Ramos (cell line): Measurements from ENCODE around the gene PITPNM3.

Source experiments
- in situ Hi-C: fragments of 300-500 bp; cut with MboI; formaldehyde crosslinking; loops from one replicate; pipeline ENCODE4 v1.14.3; 2022; ENCODE audit warnings: low sequenced_read_pairs; ENCODE audit not compliant: unreplicated experiment

The PITPNM3 gene

DNA sequence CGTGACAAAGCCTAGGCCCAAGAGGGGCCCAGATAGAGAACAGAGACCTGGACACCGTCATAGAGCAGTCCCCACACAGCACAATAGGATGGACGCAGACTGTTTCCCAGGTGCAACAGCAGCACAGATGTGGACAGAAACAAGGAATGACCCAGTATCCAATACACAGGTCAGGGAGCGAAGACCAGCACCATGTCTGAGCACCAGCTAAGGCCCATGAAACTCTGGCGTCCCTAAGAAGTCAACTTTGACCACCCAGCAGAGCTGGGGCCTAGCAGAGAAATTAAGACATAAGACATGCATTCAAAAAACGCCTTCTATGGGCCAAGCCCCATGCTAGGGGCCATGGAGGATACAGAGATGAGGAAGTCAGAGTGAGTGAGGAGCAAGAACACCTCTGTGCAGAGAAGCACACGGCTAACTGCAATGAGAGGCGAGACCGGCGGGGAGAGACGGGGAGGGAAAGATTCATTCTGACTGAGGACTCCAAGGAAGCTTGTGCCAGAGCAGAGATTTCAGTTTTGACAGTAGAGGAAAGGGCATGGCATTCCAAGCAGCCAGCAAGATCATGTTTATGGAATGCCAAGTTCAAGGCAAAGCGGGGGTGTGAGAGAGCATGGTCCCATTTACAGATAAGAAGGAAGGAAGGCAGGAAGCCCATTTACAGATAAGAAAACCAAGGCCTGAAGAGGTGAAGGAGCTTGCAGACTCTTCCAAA lies 50.8 kb downstream of the PITPNM3 start:
- in situ Hi-C loops = no loop called here

DNA sequence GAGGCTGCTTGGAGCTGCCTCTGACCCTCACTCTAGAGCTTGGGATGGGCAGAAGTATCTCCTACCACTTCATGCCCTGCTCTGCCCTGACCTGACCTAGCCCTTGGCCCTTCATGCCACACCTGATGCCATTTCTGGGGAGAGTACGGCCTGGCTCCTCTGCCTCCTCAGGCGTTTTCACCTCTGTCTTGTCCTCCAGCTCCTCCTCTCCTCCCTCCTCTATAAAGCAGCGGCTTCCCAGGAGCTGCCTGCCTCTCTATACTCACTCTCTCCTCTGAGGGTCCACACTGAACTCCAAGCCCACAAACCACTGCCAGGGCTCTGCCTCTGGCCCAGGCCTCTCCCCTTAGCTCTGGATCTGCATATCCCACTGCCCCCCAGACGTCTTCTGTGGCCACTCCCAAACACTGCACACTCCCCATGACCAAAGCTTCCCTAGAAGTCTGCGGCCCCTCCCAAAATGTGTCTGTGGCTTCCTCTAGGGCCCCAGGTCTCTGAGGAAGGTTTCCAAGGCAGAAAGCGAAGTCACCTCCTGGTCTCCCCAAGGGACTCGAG lies 52.6 kb downstream of the PITPNM3 start:
- in situ Hi-C loops = no loop called here

DNA sequence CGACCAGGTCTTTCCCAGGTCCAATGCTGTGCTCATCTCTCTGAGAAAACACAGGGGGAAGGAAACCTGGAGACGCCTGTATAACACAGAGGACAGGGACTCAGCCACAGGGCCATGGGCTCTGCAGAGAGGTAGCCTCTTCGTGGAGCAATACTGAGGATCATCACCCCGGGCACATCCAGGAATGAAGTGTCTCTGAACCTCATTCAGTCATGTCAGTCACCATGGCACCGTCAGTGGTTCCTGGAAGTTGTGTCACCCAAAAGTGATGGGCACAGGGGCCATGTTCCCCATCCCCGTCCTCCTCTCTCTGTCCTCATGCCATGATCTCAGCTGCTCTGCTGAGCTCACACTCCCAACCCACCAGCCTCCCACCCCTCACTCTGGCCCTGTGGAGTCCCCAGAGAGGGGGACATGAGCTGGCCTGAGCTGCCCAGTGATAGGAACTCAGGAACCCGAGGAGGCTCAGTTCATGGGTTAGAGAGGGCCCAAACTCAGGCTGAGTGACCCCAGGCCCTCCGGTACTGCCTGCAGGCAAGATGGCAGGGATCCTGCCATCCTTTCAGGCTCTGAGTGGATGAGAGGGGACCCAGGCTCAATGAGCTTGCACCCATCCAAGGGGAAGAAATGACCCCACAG lies 53.4 kb downstream of the PITPNM3 start:
- in situ Hi-C loops = no loop called here

DNA sequence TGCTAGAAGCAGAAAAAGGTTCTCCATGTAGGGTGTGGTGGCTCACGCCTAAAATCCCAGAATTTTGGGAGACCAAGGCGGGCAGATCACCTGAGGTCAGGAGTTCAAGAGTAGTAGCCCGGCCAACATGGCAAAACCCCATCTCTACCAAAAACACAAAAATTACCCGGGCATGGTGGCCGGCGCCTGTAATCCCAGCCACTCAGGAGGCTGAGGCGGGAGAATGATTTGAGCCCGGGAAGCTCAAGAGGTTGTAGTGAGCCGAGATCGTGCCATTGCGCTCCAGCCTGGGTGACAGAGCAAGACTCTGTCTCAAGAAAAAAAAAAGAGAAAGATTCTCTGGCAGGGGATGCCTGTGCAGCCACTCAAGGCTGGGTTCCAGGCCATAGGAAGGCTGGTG lies 54.2 kb downstream of the PITPNM3 start:
- in situ Hi-C loops = no loop called here

DNA sequence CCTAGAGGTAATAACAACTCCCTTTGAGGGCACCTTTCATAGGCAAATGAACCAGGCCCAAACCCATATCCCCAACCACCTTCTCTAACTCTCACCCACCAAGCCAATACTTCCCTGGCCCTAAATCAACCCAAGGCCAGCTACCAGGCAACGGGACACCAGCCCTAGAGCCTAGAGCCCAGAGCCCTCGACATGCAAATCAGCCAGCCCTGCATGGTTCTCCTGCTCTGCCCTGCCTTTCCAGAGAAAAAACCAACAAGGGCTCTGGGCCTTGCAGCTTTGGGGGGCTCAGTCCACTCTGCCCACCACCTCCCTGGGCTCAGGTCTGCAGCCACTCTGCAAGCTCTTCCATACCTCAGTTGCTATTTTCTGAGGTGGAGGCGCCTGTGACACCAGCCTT lies 55.0 kb downstream of the PITPNM3 start:
- in situ Hi-C loops = no loop called here

DNA sequence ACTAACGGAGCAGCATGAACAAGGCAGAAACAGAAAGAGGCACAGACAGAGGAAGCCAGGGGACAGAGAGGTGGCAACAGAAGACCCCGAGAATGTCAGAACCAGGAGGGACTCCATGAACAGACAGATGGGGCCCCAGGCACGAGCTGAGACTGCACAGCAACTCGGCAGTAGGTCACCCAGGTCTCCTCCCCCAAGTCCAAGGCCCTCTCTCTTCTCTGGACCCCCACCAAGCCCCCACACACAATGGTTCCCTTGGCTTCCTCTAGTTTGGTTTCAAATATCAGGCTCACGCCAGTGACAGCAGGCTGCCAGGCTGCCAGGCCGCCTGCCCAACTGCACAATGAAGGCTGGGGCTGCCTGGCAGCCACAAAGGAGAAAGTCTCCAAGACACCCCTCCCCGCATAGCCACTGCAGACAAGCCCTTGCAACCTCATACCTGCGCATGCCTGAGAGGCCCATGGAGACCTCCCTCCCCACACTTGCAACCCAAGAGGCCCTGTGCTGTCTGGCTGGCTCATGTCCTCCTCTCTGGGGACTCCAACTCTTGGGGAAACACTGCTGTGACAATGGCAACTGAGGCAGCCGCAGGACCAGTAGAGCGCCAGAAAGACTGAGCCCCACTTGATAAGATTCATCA lies 57.3 kb downstream of the PITPNM3 start:
- in situ Hi-C loops = no loop called here

DNA sequence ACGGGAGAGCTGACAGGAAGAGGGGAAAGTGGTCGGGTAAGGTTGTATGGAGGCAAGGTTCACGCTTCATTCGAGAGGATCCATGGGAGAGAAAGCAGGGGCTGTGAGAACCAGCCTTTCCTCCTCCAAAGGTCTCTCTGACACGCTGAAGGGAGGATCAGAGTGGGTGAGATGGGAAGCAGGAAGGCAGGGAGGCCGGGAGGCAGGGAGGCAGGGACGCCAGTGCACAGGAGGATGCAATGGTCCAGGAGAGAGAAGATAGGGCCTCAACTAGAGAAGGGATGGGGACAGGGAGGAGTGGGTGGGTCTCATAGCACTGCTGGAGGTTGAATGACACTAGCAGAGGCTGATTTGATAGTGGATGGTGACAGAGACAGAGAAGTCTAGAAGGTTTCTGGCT lies 58.0 kb downstream of the PITPNM3 start:
- in situ Hi-C loops = no loop called here

DNA sequence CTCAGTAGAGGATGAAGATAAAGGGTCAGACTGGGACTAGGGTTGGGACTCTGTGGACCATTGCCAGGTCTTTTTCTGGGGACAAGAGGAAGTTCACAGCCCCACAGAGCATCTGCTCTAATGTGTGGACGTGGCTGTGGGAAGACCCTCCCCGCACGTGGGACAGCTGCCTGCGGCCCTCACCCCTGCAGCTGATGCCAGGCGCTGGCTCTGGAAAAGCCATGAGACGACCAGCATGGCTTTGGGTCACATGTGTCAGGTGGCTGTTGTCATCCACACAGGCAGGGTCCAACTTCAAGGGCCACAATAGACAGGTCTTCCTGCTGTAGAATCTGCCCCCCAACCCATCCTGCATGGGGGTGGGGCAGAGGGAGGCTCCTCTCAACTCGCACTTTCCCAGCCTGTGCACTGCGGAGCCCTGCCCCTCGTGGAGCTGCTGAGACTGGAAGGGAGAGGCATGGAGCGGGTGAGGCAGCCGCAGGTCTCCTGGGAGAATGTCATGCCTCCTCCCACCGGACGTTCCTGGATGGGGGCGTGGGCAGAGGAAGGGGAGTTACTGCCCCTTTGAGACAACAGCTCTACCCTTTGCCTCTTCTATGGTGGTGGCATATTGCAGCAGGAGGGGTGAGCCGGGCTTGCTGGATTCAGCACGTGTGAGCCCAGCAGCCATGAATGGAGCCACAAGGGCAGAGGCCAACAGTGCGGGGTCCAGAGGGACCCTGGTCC lies 58.7 kb downstream of the PITPNM3 start:
- in situ Hi-C loops = no loop called here

DNA sequence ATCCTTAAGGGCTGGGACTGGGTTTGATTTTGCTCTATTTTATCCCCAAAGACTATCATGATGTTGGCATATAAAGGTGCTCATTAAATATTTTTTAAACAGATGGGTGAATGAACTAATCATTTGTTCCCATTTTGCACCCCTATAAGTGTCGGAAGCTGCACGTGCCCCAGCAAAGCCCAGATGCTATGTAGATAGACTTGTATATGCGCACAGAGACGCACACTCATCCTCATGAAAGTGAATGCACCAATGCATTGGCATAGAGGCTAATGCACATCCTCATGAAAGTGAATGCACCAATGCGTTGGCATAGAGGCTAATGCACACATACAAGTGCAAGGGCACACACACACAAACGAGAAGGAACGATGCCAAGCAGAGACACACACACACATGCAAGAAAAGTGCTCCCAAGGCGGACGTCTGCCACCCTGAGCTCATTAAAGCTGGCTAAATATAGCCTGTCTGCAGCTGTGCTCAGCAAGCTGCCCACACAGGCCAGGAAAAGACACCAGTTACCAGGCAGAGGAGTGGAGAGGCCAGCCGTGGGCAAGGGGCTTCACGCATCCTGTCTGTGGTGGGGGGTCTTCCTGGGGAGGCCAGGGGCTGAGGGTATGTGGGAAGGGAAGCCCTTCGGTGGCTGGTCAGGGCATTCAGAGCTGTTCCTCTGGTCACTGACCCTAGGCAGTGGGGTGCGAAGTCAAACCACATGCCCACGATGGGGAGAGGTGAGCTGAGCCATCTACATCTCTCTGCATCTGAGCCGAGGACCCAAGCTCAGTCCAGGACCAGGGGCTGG lies 59.5 kb downstream of the PITPNM3 start:
- in situ Hi-C loops = no loop called here

DNA sequence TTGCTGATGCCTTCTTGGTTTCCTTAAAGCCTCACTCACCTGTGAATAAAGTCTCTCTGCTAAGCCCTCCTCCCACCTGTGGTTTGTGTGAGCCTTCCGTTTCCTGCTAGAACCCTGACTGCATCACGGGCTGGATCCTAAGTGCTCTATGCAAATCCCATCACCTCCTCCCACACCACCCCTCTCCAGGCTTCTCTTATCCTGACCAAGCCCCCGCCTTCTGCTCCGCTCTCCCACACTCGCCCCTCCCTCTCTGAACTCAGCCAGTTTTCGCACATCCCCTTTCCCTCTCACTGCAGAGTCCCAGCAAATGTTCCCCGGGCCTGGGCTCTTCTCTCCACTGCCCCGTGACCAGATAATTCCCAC lies 60.3 kb downstream of the PITPNM3 start:
- in situ Hi-C loops = no loop called here

DNA sequence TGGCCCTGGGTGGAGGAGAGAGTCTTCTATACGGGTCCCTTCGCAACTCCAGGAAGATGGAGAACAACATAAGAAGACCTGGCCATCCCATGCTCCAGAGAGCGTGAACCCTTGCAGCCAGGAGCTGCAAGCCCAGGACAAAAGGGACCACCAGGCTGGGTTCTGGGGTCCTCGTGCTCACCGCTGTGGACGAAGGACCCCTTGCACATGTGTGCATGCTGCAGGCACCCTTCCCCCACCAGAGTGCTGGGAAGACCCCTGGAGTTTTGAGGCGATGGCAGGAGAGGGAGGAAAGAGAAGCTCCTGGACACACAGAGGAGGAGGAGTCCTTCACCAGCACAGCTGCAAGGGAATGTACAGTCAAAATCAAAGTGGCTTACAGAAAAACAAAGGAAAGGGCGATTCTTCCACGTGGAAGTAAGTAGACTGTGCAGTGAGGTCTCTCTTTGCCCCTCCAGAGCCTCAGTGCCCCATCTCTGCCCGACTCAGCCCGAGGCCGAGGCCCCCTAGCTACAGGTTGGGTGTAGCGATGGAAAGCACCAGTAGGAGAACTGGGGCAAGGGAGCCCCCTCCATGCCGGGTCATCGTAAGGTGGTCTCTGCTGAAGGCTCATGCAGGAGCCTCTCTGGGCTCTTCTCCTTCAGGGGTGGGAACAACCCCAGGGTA lies 60.8 kb downstream of the PITPNM3 start:
- in situ Hi-C loops = no loop called here

DNA sequence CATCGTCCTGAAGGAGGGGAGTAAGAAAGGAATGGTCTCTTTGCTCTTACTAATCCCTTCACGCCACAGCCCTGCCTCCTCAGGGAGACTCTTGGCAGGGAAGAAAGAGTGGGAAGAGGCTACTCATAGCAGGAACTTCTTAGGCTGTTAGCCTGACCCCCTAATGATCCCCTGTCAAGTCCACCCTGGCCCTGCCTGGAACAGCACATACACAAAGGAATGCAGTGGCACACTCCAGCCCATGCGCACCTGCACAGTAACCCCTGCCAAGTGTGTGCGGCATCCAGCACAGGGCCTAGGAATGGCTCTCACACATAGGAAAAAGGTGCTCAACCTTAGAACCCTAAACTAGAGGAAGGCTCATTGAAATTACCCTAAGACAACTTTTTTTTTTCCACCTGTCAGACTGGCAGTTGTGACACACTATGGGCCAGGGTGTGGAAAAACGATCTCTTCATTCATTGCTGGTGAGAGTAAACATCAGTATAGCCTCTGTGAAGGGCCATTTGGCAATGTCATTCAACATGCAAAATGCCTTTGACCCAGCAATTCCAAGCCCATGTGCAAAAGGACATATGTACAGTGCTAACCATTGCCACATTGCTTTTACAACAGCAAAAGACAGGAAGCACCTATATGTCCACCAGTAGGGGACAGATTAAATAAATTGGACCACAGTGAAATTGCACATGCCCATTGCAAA lies 62.0 kb downstream of the PITPNM3 start:
- in situ Hi-C loops = no loop called here

DNA sequence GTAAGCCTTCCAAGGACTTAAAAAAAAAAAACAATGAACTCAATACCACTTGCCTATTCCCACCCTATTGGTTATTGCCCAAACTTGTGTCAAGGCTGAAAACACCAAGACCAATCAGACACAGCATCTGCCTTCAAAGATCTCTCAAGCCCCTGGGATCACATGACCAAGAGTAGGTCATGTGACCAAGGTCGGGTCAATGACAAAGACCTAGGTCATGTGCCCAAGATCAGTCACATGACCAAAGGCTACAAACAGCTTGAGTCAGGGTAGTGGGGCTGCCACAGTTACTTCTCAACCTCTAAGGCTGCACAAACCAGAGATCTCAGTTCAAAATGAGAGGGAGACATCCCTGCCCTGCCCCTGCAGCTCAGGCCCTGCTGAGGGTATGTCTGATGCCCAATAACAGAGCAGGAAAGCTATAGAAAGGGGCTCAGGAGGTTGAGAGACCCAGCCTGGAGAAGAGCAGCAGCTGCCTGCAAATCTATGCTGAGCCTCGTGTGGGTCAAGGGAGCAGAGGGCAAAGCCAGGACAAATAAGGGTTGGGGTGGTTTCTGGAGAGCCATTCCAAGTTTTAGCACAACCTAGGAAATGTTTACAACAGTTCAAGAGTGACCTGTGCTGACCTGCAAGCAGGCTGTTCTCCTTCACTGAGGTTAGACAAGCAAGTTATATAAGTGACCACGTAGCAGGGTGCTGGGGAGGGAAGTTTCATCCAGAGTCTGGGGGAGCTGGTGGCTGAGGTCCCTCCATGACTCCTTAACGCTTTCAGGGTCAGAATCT lies 63.3 kb downstream of the PITPNM3 start:
- in situ Hi-C loops = no loop called here

DNA sequence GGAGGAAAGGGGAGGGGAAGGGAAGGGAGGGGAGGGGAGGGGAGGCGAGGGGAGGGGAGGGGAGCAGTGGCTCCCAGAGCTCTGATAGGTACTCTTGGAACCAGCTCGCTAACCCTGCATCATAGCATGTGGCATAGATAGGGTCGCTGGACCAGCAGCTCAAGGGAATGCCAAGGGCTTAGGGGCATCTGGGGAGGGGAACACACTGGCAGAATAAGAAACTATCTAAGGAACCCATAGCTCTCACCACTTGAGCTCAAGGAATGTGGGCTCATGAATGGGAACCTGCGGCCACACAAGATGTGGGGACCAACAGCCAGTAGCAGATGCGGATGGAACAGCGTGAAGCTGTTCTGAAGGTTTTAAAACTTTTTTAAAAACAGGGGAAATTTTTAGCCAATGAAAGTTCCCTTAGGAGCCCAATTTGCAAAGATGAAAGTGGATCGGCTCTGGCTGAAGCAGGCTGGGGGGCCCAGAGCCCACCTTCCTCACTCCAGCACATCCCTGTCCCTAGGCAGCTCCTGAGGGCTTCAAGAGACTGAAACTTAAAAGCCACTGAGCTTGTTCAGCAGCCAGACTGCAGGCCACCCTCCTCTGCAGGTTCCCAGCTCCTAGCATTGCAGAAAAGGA lies 65.2 kb downstream of the PITPNM3 start:
- in situ Hi-C loops = no loop called here

DNA sequence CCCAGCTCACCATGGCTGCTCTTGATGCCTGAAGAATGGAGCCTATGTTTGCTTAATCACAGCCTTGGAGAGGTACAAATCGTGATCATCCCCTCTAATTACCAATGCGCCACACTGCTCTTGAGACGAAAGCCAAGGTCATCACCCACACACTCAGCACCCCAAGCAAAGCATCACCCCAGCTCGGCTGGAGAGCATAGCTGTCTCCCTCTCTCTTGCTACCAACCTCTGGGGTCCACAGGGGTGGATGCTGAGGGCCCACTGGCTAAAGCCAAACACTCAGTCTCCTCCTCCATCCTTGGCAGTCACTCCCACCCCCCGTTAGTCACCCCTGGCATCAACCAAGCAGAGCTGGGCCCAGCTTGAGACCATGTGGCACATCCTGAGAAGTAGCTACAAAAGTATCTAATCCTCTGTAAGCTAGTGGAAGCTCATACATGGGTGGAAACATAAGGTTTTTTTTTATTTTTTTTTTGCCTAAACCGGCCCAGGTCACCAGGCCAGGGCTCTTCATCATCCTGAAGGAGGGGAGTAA lies 67.3 kb downstream of the PITPNM3 start:
- in situ Hi-C loops = no loop called here

DNA sequence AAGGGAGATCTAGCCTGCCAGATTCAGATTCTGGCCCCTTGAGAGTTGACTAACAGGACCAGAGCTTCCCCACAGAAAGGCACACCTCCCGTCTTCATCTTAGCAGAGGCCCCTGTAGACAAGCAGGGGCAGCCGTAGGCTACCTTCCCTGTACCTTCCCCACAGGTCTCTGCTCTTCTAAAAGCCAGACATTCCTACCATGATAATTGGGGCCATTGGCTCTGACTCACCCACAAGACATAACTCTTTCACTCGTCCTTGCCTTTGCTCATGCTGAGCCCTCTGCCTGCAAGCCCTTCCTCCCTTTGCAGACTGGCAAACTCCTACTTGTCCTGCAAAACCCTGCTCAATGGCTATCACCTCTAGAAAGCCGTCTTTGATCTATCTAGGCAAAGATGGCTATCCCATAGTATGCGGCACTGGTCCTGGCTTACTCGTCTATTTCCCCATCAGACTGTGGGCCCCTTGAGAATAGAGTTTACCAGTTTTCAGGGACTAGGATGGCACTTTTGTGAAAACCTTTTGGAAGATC lies 68.3 kb downstream of the PITPNM3 start:
- in situ Hi-C loops = no loop called here
